GM21367 (cell line): Measurements from ENCODE around the gene LRMDA.

Source experiments
- ATAC-seq: cut with Tn5 transposase; IDR thresholded peaks from one replicate; pipeline ENCODE4 v1.9.1; 2021; ENCODE audit not compliant: unreplicated experiment

LRMDA gene

DNA sequence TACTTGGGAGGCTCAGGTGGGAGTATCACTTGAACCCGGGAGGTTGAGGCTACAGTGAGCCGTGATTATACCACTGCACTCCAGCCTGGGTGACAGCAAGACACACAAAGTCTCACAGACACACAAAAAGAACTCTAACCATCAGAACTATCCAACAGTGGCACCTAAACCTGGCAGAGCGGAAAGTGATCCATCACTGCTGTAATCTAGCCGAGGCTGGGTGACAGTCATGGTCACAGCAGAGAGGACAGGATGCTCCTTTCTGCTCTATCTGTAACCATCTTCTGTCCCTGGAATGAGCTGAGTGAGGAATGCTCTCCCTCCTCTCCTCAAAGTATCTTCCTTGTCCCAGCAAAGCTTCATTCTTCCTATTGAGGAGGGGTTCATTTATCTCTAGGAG is 656.6 kb downstream of the LRMDA start:
- no peak for ATAC-seq

DNA sequence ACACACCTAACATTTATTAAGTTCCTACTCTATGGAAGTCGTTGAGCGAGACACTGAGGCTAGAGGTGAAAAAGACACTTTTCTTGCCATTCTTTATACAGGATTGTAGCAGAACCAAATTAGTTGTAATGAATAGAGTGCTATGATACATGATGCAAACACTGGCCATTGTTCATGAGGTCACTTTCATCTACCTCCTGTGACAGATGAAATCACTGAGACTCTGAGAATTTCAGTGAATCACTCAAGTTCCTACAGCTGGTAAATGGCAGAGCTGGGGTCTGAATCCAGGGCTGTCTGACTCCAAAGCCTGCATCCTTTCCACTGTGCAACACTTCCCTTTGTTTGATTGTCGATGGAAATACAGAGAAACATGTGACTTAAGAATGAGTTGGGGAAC is 657.6 kb downstream of the LRMDA start:
- ATAC-seq: no peak

DNA sequence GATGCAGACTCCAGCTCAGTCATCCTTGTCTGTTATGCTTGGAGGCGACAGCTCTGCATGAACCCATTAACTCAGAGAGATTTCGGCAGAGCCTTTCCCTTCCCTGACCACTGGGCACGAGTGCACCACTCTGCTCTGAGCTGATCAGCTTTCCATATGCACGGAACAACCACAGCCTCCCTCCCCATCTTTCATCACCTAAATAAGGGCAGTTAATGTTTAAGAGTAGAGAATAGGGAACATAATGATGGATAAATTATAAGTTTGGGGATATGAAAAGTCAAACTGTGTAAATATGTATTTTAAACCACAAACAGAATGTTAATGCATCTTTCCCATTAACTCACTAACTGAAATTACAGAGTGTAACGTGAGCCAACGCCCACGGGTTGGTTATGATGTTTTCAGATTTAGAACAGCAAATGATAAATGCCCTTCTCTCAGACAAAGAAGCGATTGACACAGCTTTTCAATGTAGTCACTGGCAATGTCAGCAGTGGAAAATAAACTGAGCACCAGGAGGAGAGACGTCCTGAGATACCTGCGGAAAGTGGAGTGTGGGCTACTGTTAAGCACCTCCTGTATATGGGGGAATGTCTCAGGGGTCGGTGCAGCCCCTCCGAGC is 658.2 kb downstream of the LRMDA start:
- no peak for ATAC-seq

DNA sequence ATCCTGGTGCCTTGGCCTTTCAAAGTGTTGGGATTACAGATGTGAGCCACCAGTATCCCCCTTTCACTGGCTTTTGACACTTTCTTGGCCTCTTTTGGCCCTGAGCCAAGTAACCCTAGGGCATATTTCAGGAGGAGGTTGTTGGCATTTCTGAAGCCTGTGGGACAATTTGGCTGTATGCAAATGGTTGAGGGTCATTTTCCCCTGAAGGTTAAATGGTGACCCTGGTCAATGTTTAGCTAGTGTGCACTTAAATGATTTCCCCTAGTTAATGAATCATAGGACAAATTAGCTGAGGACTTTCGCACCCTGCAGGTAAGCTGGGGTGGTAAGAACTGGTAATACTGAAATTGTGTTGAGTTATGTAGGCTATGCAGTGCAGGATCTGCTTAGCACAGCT is 660.5 kb downstream of the LRMDA start:
- no peak for ATAC-seq

DNA sequence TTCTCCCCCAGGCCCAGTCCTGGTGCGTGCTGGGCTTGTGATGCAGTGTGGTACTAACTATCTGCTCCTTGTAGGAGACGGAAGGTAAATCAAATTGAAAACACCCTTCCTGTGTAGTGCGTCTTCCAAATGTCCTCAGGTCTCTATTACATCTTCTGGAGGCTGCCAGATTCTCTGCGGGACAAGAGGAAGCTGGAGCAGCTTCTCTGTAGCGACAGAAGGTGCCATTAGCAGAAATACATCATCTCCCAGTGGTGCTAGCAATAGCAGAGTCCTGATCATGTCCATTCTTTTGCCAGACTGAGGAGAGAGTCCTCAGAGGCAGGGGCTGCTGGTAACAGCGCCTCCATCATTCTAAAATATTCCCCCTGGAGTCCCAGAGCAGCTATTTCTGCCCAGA is 675.2 kb downstream of the LRMDA start:
- no peak for ATAC-seq

DNA sequence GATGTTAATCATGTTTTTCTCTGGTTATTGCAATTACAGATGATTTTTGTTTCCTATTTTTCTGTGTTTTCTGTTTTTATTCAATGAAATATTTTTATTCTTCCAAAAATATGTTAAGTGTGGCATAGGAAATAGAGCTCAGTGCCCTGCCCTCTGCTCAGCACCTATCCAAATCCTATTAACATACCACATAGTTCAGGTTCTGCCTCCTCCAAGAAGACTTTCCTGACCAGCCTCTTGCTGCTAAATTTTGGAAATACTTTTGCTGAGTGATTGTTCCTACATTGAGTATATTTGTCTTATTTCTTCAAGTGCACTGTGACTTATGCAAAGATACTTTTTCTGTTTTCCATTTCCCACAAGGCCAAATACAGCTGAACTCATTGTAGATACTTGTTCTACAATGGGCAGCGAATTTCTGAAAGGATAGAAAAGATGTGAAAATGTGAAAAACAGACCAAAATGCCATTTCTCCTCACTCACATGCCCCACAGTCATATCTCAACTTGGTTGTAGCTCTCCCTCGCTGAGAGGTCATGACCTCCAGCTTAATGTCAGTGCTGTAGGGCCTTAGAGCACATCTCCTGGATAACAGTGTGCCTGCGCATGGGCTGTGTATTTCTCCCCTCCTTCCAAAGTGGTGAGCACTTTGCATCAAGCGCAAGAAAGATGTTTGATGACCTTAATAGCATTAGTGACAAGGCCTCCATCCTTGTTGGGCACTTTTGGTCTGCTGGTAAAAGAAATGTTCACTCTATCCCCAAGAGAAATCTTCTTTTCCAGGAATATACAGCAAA is 677.3 kb downstream of the LRMDA start:
- no peak for ATAC-seq

DNA sequence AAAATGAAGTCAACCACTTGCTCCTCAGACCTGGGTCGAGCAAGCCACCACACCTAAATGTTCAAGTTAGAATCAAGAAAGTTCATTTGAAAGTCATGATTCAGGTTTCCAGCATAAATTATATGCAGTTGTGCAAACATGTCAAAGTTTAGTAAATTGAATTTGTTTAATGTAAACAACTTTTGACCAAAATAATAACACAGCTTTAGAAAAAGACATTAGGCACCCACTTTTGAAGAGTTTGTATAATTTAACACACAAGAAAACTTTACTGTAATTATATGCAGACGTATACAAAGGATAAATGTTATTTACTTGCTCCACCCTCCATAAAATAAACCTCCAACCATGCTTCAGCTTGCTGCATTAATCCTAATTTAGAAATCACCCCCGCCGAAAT is 680.0 kb downstream of the LRMDA start:
- ATAC-seq: no peak

DNA sequence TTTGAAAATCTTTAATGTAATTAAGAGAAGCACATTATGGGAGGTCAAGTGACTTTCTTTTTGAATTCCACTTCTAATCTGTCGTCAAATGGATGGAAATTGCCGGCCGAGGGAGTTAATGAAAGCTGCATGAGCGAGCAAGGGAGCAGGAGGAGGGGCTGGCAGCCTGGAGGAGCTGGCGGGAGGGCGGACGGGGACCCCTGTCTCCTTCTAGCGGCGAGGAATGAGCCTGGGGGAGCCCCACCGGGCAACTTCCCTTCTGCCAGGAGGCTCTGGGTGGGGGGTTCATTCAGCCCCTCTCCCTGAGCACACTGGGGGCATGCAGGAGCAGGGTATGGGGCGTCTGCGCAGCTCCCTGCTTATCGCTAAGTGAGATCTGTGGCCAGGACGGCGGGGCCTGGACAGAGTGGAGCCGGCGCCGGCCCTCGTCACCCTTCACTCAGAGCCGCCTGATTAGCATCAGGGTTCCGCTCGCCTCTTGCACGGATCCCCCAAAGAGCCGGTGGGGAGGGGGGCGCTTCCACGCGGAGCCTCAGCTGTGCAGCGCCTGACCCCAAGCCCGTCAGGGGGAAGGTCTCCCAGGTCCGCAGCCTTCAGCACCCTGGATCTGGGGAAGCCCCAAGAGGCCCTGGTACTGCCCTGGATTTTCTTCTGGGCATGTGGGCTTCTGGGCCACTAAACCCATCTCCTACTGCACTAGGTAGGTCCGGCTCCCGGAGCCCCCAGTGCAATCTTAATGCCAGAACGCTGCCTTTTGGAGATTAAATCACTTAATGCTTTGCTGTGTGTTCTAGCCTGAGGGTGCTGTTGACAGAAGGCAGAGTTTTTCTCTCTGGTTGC is 680.8 kb downstream of the LRMDA start:
- no peak for ATAC-seq

DNA sequence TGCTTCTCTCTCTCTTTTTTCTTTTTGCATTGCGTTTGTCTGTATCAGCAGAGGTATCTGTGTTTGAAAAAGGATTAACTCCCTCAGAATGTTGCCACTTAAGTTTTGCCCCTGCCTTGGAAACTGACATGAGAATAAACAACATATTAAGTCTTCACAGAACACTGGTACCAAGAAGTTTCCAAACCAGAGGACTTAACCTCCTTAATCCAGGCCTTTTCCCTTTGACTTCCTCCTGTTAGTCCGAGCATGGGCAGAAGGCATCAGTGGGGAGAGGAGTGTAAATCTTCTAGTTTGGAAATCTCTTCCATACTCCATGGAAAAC is 681.4 kb downstream of the LRMDA start:
- ATAC-seq: no peak

DNA sequence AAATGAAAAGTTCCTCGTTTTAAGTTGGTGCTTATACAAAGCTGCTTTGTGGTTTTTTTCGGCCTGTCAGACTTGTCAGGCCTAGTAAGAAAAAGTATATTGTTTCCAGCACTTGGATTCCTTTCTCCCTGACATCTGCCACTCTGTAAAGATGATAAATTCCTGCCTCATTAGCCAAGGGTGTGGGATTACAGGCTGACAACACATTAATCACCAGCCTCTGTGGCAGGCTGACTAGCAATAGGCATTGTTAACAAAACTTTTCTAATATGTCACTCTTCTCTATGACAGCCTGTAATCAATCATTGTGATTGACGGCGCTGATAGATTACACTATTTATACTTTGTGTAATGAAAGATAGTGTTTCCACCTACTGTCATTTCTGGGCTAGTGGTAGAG is 682.5 kb downstream of the LRMDA start:
- ATAC-seq: no peak

DNA sequence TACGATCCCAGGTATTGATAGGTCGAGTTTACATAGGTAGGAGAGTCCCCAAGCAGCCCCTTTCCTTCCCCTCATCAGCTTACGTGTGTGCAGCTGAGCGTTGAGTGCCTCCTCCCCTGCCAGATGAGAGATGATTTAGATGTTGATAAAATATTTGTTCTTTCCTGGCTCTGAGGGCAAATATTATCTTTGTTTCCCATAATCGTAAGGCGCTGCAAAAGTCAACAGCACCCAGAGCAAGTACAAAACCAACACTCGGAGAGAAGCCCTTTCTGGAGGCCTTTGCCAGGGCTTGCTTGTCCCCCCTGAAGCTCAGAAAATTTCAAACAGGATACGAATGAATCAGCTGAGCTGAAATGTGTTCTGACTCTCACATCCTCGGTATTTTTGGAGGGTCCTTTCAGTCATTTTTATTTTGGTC is 683.2 kb downstream of the LRMDA start:
- ATAC-seq: no peak

DNA sequence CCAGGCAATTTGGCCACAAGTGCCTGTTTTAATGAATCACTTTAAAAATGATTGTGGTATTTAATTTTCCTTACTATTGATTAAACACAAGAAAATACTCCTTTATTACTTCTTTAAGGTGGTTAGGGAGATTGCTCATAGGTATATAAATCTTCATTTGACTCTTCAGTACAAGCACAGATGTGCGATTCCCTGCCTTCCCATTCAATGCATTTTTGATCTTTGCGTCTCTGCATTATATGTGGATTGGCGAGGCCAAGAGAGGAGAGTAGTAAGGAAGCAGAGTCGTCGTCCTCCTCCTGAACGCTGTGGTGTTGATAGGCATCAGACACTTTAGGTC is 683.7 kb downstream of the LRMDA start:
- no peak for ATAC-seq

DNA sequence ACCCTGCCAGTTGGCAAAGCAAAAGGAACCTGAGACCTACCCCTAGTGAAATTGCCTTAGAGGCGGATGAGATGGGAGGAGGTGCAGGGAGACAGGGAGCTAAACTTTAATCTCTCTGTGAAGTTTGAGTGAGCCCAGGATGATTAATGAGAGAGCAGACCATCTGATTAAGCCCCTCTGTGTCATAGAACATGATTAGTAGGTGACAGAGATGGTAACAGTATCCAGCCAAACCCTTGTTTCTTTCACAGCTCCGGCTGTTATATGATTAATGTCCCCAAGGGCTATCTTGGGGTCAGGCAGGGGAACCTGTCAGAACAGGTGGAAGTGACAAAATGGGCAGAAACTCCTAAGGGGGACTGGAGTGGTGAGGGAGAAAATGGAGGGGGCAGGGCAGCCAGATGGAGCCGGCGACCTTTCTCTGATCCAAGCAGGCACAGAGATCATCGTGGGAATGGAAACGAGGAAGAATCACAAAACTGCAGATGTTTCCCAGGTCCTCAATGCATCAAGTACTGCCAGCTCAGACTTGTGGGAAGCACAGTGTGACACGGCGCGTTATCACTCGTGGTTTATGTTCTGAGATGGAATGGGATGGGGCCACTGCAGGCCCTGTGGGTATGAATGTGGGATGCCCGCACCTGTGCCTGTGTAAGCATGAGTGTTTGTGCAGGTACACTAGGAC is 684.2 kb downstream of the LRMDA start:
- ATAC-seq: no peak

DNA sequence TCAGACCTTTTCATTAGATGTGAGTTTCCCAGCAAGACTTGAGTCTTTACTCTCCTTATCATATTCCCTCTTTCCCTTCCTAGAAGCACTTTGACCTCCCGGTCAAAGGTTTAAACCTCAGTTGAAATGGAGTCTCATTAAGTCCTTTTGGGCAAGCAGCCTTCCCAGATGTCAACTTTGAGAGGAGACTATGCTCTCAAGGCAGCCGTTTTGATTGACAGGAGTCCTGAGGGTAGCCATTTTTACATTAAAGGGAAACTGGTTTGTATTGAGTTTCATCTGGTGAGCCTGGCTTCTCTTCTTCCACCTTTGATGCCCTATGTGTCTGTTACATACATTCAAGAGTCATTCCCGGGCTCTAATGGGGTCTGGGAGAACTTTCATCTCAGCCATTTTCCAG is 685.1 kb downstream of the LRMDA start:
- no peak for ATAC-seq

DNA sequence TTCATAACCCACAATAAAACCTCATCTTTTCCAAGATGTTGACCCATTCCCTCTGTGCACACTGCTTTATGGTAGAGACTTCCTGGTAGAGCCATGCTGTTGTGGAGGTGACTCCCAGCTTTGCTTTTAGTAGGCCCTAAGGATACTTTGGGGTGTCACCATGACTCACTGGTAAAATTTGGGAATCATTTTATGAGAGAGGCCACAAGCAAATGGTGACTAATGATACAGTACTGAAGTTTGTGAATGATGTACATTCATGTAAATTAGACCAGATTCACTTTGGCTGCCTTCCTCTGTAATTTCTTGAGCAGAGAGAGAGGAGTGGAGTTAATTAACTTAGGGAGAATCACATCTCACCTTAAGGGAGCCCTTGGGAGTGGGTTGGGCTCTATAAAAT is 686.5 kb downstream of the LRMDA start:
- ATAC-seq: no peak

DNA sequence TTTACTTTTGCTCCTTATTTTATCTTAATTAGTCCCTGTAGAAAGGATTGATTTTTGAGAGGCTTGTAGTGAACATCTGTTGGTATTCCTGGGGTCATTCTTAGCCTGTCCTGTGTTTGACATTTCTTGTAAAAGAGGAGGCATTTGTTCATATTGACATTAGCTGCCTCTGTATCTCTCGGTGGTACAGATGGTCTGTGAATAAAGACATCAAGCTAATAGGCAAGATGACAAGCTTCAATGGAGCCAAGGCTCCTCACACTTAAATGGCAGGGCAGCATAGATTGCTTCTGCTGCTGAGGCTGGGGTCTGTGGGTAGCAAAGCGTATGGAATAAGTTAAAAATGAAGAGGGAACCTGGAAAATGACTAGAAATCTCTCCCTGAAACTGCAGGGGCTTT is 687.6 kb downstream of the LRMDA start:
- no peak for ATAC-seq

DNA sequence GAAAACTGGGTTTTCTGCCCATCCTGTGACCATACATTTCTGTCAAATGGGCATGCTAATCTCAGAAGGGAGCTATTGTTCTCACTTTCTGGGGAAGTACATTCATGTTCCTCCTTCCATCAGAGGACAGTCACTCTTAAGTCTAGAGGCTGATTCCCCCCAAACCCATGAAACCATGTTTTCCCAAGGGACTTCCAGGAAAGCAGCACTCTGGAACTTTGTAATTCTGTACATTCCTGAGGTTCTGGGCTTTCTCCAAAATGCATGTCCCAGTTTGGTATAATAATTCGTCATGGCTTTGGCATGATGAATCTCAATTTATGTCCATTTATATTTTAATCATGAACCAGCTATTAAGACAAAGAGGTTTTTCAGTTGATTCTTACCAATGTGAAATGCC is 688.1 kb downstream of the LRMDA start:
- ATAC-seq: no peak

DNA sequence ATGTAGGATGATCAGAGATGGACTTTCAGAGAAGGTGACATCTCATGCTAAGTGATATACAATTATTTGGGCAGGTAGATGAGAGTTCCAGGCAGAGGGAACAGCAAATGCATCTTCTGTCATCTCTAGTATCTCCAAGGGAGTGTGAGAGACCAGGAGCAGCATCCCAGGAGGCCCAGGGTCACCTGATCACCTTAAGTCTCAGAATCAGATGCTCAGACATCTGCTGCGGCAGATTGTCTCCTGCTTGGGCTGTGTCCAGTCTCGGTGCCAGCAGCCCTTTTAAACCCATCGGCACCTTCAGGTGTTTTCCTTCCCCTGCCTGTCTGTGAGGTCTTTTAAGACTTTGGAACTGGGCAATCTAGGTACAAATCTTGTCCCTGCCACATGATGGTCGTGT is 690.6 kb downstream of the LRMDA start:
- ATAC-seq: no peak

DNA sequence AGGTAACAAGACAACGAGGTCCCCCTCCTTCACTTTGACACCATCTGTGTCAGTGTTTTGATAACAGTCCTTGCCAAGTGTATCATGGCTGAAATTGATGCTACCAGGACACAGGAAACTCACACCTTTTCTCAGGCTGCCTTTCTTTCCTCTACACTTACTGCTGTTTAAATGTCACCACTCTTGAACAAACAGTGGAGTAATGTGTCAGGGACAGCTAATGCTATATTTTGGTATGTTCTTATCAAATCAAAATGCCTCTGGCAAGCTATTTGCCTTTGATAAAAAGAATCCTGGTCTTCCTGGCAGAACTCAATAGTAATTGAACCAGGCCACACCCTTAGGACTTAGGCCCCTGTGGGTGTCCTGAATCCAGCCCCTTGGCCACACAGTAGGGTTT is 692.9 kb downstream of the LRMDA start:
- no peak for ATAC-seq

DNA sequence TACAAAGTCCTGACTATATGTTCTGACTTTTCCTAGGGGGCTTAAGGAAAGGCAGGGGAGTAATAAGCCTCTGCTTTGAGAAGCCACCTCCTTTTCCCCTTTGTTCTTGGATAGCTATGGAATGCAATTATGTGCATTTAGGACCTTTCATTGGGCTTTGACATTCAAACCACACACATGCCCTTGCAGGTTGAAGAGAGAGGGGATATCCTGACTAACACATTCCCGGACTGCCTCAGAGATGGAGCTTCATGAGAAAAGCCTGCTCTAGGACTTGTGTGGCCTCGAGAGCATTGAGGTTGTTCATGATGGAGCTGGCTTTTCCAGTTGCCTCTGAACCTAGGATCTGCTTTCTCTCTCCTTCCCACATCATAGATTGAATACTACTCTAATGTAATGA is 694.5 kb downstream of the LRMDA start:
- ATAC-seq: no peak

DNA sequence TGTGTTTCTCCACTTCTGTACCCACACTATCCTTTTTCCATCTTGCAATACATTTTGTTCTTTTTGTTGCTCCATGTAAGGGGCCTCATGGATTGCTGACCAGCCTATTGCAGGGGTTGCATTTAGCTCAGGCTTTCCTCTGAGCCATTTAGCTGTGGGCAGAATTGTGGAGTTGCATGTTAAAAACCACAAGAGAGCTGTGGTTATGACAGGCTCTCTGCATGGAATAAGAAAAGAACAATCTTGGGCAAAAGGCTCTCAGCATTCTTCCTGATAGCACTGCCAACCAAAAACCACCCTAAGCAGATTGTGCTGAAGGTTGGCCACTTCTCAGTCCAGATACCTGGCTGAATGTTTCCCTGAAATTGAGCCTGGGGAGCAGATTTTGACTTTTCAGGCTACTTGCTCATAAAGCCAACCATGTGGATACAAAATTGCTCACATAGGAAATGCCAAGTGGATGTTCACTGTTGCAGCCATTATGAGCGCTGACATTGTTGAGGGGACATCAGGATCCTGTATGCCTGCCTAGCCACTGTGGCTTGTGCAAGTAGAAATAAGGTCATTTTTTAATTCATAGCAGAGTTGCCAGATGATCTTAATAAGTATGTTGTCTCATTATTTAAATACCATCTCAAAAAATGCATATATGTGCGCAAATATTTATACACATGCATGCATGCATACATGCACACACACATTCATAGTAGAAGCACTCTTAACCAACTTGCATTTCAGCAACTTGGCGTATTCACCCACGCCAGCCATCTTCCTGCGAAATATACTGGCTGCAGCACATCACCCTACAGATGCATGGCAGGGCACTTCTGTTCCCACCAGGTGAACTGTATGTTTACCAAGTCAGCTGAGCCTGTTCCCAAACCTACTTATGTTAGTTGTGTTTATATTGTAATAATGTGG is 695.4 kb downstream of the LRMDA start:
- no peak for ATAC-seq
